Kidney (tissue), 14 donors: ENCODE data around the gene SMPD2. TPM values are rescaled to one million over a fixed set of nuclear protein-coding genes. Genes with fewer than 3 reads are reported as not detected.

Source experiments
- DNase-seq, 5 donors: peaks; one replicate each; pipeline ENCODE4 v3.0.0-alpha.2; 2013 to 2020
- FAIRE-seq: peaks from 2 replicates; lab custom pipeline; 2012; peaks lifted over from hg19 to GRCh38; lab: Jason Lieb, UNC
- H3K27ac ChIP-seq, 2 donors: one replicate each; pipeline ENCODE4 v1.7.0; 2013; ENCODE audit warnings: low read depth in 2 of 2, low read length in 2 of 2, inconsistent platforms in 1 of 2
- H3K27me3 ChIP-seq: one replicate; pipeline ENCODE4 v1.7.1; 2013; ENCODE audit warnings: low read length, inconsistent platforms; ENCODE audit not compliant: control insufficient read depth, insufficient read depth
- H3K36me3 ChIP-seq, 3 donors: one replicate each; pipeline versions ENCODE4 v1.7.0 to v1.7.1; 2013; ENCODE audit warnings: low read length in 3 of 3, control low read depth in 1 of 3, inconsistent platforms in 1 of 3; ENCODE audit not compliant: insufficient read depth in 3 of 3, control insufficient read depth in 2 of 3
- H3K4me1 ChIP-seq, 3 donors: one replicate each; pipeline versions ENCODE4 v1.7.0 to v1.7.1; 2013; ENCODE audit warnings: low read length in 3 of 3, inconsistent platforms in 1 of 3, low read depth in 1 of 3; ENCODE audit not compliant: control insufficient read depth in 2 of 3, insufficient read depth in 2 of 3
- H3K4me3 ChIP-seq, 3 donors: one replicate each; pipeline versions ENCODE4 v1.7.0 to v1.8.1; 2013; ENCODE audit warnings: low read length in 3 of 3, control low read depth in 1 of 3, inconsistent platforms in 1 of 3
- H3K9ac ChIP-seq, 3 donors: one replicate each; pipeline versions ENCODE4 v1.7.0 to v1.7.1; 2013; ENCODE audit warnings: low read length in 3 of 3, control low read depth in 1 of 3, inconsistent platforms in 1 of 3
- H3K9me3 ChIP-seq, 3 donors: one replicate each; pipeline versions ENCODE4 v1.7.0 to v1.7.1; 2013; ENCODE audit warnings: low read length in 3 of 3, control low read depth in 1 of 3, inconsistent platforms in 1 of 3; ENCODE audit not compliant: control insufficient read depth in 2 of 3, insufficient read depth in 1 of 3
- intact Hi-C: fragments of 100-400 bp; cut with DNase I; formaldehyde crosslinking; loops from one replicate; pipeline ENCODE4 v1.11.1; 2022
- polyA plus RNA-seq: library from polyadenylated mRNA; stranded (reverse); fragments of 350-450 nt; fragmentation: Illumina TruSeq; extraction: RNeasy Lipid Tissue Mini Kit (QIAGEN cat#74804); gene quantifications from one replicate; pipeline ENCODE4 v1.2.3, GENCODE V29; 2014; ENCODE audit warnings: low read depth, low replicate concordance; ENCODE audit not compliant: insufficient read depth
- total RNA-seq: library from RNA; stranded (reverse); fragmentation: NEBNext Ultra II Directional; extraction: Animal tissue kit (Norgen Biotek cat#: 25700); gene quantifications from one replicate; pipeline ENCODE4 v1.2.1, GENCODE V29; 2021
- TF ChIP-seq, protein P1 (sequence below): IDR thresholded peaks from 3 replicates; pipeline ENCODE4 v1.5.1; 2012; ENCODE audit warnings: mild to moderate bottlenecking, moderate library complexity, borderline replicate concordance; ENCODE audit not compliant: insufficient read depth; ENCODE audit errors: extremely low read depth
- donor health status: control.
- donor health status: control.
- donor health status: control.
- donor health status: control.
- donor health status: control.
- donor health status: DM: yes; HTN: yes; CAD: no.
- donor health status: Normal renal cell carcinoma (clear cell type).

Gene SMPD2
- total and polyA plus RNA-seq, 2 donors from 2014 or later = 14.7 to 17.4 TPM

- Histone ChIP-seq H3K27ac (no peak overlapping the region), H3K27me3 (no peaks in the 10 kb centered on the region), H3K9ac (no peak overlapping the region), H3K4me3 (no peak overlapping the region), H3K4me1 (peaks cover 0 to 17% (median 6%) of the 10 kb centered on the region in 3 donors), H3K9me3 (no peaks in the 10 kb centered on the region), H3K36me3 (no peaks in the 10 kb centered on the region)
- DNase-seq (no peak), FAIRE-seq (no peak)
- intact Hi-C loops = no loop called here
- TF ChIP-seq, protein P1, sequence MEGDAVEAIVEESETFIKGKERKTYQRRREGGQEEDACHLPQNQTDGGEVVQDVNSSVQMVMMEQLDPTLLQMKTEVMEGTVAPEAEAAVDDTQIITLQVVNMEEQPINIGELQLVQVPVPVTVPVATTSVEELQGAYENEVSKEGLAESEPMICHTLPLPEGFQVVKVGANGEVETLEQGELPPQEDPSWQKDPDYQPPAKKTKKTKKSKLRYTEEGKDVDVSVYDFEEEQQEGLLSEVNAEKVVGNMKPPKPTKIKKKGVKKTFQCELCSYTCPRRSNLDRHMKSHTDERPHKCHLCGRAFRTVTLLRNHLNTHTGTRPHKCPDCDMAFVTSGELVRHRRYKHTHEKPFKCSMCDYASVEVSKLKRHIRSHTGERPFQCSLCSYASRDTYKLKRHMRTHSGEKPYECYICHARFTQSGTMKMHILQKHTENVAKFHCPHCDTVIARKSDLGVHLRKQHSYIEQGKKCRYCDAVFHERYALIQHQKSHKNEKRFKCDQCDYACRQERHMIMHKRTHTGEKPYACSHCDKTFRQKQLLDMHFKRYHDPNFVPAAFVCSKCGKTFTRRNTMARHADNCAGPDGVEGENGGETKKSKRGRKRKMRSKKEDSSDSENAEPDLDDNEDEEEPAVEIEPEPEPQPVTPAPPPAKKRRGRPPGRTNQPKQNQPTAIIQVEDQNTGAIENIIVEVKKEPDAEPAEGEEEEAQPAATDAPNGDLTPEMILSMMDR = no peak
Observed at GRCh38 chr6:109485266-109485935, 44.9 kb downstream of the SMPD2 start.

DNA sequence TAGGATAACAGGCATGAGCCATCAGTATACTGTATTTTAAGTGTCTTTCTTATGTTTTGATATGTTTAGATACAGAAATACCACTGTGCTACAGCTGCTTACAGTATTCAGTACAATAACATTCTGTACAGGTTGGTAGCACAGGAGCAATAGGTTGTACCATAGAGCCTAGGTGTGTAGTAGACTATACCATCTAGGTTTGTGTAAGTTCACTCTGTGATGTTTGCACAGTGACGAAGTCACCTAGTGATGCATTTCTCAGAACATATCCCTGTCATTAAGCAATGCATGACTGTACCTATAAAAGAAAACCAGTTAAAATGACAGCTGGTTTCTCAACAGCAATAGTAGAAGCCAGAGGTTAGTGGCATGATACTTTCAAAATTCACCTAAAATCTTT, 45.5 kb downstream of the SMPD2 start:
- TF ChIP-seq, protein P1 = no peak
- no peaks in the 10 kb centered on the region for H3K27me3 ChIP-seq
- no peaks in the 10 kb centered on the region for H3K9me3 ChIP-seq

DNA sequence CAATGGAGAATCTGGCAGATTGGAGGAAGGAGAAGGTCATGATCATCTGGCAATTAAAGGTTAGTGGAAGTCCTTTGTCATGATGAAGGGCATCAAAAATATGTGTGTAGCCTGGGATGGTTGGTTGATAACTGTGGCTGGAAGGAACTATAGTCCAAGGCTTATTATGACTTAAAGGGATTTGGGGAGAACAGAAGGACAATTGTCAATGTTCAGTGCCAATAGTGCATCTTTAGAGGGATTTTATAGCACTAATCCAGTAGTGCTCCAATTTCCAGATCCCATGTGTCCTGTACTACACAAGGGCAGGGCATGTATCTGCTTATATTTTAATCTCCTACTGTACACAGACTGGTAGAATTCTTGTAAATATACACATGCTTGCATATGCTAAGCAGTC, 47.5 kb downstream of the SMPD2 start:
- Histone ChIP-seq H3K27ac (no peak overlapping the region), H3K4me3 (no peak overlapping the region), H3K9ac (no peak overlapping the region), H3K9me3 (no peaks in the 10 kb centered on the region), H3K27me3 (no peaks in the 10 kb centered on the region), H3K36me3 (no peaks in the 10 kb centered on the region), H3K4me1 (peaks cover 0 to 4% (median 0%) of the 10 kb centered on the region in 3 donors)
- TF ChIP-seq, protein P1 = no peak
- intact Hi-C loops = no loop called here
- DNase-seq = no peak
- no peak for FAIRE-seq

More for the DNA sequence above, 45.5 kb downstream of the SMPD2 start:
- intact Hi-C loops = no loop called here
- Histone ChIP-seq H3K9ac (no peak overlapping the region), H3K27ac (no peak overlapping the region), H3K36me3 (no peaks in the 10 kb centered on the region), H3K4me3 (no peak overlapping the region), H3K4me1 (peaks cover 1 to 10% (median 4%) of the 10 kb centered on the region in 3 donors)
- DNase-seq (no peak), FAIRE-seq (no peak)
